Thyroid gland (tissue), 4 donors: ENCODE data around the gene CRYBA2. TPM values are rescaled to one million over a fixed set of nuclear protein-coding genes. Genes with fewer than 3 reads are reported as not detected.

Experiments
- DNase-seq, 2 donors: peaks; one replicate each; pipeline ENCODE4 v3.0.0-alpha.2; 2019
- H3K27ac ChIP-seq, 3 donors: fragments of 200-600 bp; sonication (generic); 1 replicate in 2 of 3; 2 replicates in 1 of 3; pipeline ENCODE4 v1.5.1; 2016 to 2019; ENCODE audit warnings: mild to moderate bottlenecking in 1 of 3, moderate library complexity in 1 of 3
- H3K27me3 ChIP-seq: fragments of 200-600 bp; sonication (generic); one replicate; pipeline ENCODE4 v1.5.1; 2019
- H3K36me3 ChIP-seq, 2 donors: fragments of 200-600 bp; sonication (generic); one replicate each; pipeline ENCODE4 v1.5.1; 2016 to 2019
- H3K4me1 ChIP-seq, 2 donors: fragments of 200-600 bp; sonication (generic); one replicate each; pipeline ENCODE4 v1.5.1; 2017 to 2019
- H3K4me3 ChIP-seq, 3 donors: fragments of 200-600 bp; sonication (generic); replicated peaks in 1 of 3; 1 replicate in 2 of 3; 2 replicates in 1 of 3; pipeline ENCODE4 v1.5.1; 2016; ENCODE audit warnings: mild to moderate bottlenecking in 1 of 3
- H3K9me3 ChIP-seq: fragments of 200-600 bp; sonication (generic); one replicate; pipeline ENCODE4 v1.5.1; 2017
- CTCF ChIP-seq, 6 experiments: fragments of 200-600 bp in 3 of 6; fragments of 450-650 bp in 3 of 6; sonication (generic) in 3 of 6; IDR thresholded peaks; one replicate each; pipeline ENCODE4 v1.5.1; 2016 to 2019; ENCODE audit warnings: antibody characterized with exemption in 6 of 6, mild to moderate bottlenecking in 2 of 6, inconsistent platforms in 1 of 6, moderate library complexity in 1 of 6
- POLR2A ChIP-seq, 2 donors: fragments of 450-650 bp; IDR thresholded peaks; one replicate each; pipeline ENCODE4 v1.6.1; 2017; ENCODE audit warnings: antibody characterized with exemption in 2 of 2, mild to moderate bottlenecking in 2 of 2, moderate library complexity in 1 of 2
- WGBS, 2 donors: methylation state at CpG; one replicate each; pipeline ENCODE4 v1.1.5; 2017; 5-methylcytosine and 5-hydroxymethylcytosine counted together
- intact Hi-C: fragments of 100-400 bp; cut with DNase I; formaldehyde crosslinking; loops from one replicate; pipeline ENCODE4 v1.15.1; 2023
- total RNA-seq, 4 donors: library from RNA; depleted of rRNA; stranded (reverse); fragments of >200 nt; gene quantifications; one replicate each; pipeline ENCODE4 v1.2.3, GENCODE V29; 2016

CRYBA2 gene
- total RNA-seq, 4 donors from 2014 or later: not detected

- Histone ChIP-seq H3K4me3 (no peak overlapping the region), H3K36me3 (no peaks in the 10 kb centered on the region), H3K27me3 (peaks cover 38% of the 10 kb centered on the region), H3K9me3 (no peaks in the 10 kb centered on the region), H3K27ac (no peak overlapping the region), H3K4me1 (peaks cover 0 to 17% of the 10 kb centered on the region in 2 donors)
- no peak for DNase-seq
- TF ChIP-seq CTCF (IDR thresholded peaks at IDR 0.05) (no peak), POLR2A (IDR thresholded peaks at IDR 0.05) (no peak)
- intact Hi-C loops: no loop called here
- WGBS, 2 donors: 80 to 82% methylated on average over 4 of the region's 4 CpGs
These were observed 35.6 kb downstream of the CRYBA2 start for GRCh38 chr2:218957671-218958070.

GRCh38 chr2:218956039-218956438 is 37.2 kb downstream of the CRYBA2 start:
- no peak for TF ChIP-seq POLR2A (IDR thresholded peaks at IDR 0.05)
- no peak for TF ChIP-seq CTCF (IDR thresholded peaks at IDR 0.05)
- no peak overlapping the region for H3K27ac ChIP-seq
- no peak for DNase-seq
- no peaks in the 10 kb centered on the region for H3K36me3 ChIP-seq
- intact Hi-C loops: no loop called here
- H3K9me3 ChIP-seq: no peaks in the 10 kb centered on the region
- peaks cover 0 to 17% of the 10 kb centered on the region in 2 donors for H3K4me1 ChIP-seq
- WGBS, 2 donors: 50% methylated on average over 1 of the region's 1 CpG
- peaks cover 22% of the 10 kb centered on the region for H3K27me3 ChIP-seq
- H3K4me3 ChIP-seq: no peak overlapping the region

DNA sequence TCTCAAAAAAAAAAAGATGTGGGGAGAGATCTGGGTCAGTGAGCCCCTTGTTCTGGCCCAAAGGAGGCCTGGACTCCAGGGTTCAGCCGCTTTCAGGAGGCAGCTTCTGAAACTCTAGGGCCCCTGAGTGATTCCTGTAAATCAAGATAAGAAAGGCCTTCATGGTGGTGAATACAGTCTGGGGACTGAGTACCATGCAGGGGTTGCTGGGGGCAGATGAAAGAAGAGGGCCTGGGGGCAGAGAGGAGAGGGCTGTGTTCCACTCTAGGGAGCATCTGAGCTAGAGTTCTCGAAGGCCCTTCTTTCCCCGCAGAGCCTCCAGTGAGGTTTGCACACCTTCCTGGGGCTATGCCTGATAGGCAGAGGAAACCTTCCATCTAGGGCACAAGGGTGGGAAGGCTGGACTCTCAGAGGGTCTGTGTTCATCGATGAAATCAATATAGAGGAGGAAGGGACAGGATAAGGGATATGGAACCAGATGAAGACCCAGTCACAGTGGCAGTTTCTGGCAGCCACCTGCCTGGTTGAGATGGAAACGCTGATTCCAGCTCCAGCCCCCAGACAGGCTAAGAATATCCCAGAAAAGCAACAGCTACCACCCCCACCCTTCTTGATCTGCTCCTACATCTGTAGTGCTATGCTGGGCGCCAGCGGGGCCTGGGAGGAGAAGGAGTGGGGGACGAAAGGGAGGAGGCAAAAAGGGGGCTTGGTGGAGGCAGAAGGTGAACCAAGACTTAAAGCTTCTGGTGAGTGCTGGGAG is 38.5 kb downstream of the CRYBA2 start:
- H3K36me3 ChIP-seq: no peaks in the 10 kb centered on the region
- WGBS, 2 donors: 79% methylated on average over 8 of the region's 8 CpGs
- intact Hi-C loops: no loop called here
- no peak overlapping the region for H3K4me3 ChIP-seq
- TF ChIP-seq POLR2A (IDR thresholded peaks at IDR 0.05): no peak
- TF ChIP-seq CTCF (IDR thresholded peaks at IDR 0.05): no peak
- no peak for DNase-seq
- no peak overlapping the region for H3K27ac ChIP-seq
- no peaks in the 10 kb centered on the region for H3K9me3 ChIP-seq
- H3K4me1 ChIP-seq: peaks cover 0 to 6% of the 10 kb centered on the region in 2 donors
- H3K27me3 ChIP-seq: peaks cover 9% of the 10 kb centered on the region

DNA sequence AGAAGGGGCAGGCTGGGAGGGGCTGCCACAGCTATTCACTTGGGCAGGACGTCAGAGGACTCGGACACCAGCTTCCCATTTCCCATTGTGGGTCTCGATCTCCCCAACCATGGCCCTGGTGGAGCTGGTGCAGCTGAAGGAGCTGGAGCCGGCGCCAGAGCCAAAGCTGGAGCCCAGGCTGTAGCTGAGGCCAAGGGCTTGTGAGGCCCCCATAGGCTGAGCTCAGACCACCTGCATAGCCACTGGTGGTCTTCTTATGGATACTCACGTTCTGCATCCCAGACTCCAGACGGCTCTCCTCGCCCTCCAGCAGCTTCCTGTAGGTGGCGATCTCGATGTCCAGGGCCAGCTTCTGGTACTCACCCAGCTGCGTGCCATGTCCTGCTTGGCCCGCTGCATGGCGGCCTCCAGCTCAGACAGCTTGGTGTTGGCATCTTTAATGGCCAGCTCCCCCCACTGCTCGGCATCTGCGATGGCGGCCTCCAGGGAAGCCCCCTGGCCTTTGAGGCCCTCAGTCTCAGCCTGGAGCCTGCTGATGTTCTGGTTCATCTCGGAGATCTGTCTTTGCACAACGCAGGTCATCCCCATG is 39.8 kb downstream of the CRYBA2 start:
- H3K36me3 ChIP-seq: no peaks in the 10 kb centered on the region
- intact Hi-C loops: no loop called here

More for the DNA sequence above, 39.8 kb downstream of the CRYBA2 start:
- Histone ChIP-seq H3K9me3 (no peaks in the 10 kb centered on the region), H3K4me1 (no peaks in the 10 kb centered on the region), H3K27me3 (no peaks in the 10 kb centered on the region), H3K4me3 (no peak overlapping the region), H3K27ac (no peak overlapping the region)
- no peak for TF ChIP-seq POLR2A (IDR thresholded peaks at IDR 0.05)
- no peak for TF ChIP-seq CTCF (IDR thresholded peaks at IDR 0.05)
- 57 to 66% methylated on average over 11 to 12 of the region's 18 CpGs for WGBS, 2 donors
- no peak for DNase-seq
